Nucleus accumbens (tissue), 56 donors: ENCODE results near the gene GJA10.

Experiments used
- DNase-seq, 56 donors: peaks; one replicate each; lab custom pipeline; 2025; lab: John Stamatoyannopoulos, UW

Gene GJA10

GRCh38 chr6:89916136-89916920, 22.1 kb downstream of the GJA10 start:
- DNase-seq: no peak

DNA sequence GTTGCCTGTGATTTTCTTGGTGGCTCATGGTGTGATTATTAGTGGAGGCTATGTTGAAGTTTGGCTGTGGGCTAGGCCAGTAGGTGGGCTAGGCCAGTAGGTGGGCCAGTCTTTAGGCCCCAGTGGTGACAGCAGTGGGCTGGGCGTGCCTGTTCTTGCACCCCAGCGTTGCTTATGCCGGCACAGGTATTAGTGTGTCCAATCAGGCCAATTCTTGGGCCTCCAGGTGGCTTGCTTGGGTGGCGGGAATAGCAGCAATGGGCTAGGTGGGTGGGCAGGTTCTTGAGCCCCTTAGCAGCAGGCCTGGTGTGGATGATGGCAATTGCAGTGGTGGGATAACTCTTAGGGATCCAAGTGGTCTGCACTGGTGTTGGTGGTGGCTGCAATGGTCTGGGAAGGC, 22.9 kb downstream of the GJA10 start:
- DNase-seq: no peak

- no peak for DNase-seq
Observed at GRCh38 chr6:89917801-89918366, 23.6 kb downstream of the GJA10 start.

- no peak for DNase-seq
Observed at GRCh38 chr6:89921197-89921596, 26.9 kb downstream of the GJA10 start.

DNA sequence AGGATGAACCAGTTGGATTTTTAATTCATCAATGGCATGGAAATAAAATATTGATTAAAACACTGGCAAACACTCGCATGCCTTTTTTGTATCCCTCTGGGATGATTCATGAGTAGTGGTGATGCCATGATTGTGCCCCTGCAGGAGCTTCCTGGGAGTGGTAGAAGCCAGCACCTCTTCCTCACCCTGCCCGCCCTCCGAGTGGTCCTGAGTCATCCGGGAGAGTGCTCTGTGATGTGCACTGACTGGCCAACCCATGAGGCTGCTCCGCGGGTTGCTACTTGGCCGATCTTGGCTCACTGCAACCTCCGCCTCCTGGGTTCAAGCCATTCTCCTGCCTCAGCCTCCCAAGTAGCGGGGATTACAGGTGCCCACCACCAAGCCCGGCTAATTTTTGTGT, 27.4 kb downstream of the GJA10 start:
- no peak for DNase-seq

DNA sequence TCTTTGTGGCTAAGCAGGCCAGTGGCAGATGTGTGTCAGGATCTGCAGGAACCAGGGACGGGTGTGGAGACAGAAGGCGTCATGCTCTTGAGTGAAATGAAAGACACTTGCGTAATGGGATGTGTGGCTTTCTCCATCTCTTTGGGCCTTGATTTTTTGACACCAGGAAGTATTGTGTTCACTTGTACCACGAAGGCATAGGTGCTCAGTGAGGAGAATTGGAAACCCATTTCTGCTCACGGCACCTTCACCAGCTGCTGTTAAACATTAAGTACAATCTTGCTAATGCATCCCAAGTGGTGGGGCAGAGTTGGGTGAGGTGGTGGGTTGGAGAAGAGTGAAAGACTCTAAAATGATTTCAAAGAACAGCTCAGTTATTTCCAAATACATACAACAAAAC, 30.0 kb downstream of the GJA10 start:
- DNase-seq: no peak

- DNase-seq: no peak
Observed at GRCh38 chr6:89925826-89926225, 31.6 kb downstream of the GJA10 start.

DNA sequence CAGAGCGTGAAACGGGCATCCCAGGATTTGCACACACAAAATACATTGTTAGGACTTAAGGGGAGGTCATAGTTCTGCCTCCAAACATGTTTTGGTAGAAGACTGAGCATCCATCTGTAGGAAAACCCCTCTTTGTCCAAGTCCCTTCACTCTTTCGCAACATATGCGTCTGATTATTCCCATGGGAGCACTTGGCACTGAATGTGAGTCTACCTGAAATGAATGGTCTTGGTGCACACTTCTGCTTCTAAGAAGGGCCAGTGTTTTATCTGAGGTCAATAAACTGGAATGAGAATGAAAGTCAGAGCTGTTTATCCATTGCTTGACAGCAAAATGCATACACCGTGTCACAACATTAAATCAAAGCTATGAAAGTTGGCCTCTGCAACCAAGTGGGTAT, 33.0 kb downstream of the GJA10 start:
- no peak for DNase-seq

DNA sequence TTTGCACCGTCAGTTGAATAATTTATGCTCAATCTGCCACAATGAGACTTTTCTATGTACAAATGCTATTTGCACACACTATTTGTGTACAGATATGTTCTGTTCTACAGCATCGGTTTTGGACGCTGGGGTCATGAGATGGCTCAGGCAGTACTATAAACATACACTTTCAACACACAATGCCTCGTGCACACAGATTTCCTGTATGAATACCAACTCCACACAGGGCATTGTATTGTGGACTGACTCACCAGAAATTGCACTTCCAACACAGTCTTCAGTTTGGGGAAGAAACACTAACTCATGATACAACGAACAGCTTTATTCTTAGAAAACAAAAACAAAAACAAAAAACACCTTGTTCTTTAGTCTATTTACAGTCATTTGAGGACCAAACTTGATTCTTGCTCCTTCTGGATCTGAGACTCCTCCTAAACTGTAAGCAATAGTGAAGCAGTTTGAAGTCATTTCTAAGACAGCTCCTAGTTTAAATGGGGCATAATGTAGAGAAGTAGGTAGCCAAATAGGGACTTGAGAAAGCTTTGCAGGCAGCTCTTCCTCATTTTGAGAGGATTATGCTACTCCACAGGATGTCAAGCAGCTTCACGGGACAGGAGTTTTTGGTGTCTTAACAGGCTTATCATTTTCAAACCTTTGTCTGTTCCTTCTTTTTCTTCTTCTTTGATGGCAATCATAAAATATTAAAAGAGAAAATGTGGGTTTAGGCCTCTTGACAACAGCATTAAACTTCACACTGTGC, 33.7 kb downstream of the GJA10 start:
- peak in 1 of 56 donors; percentile 22 for DNase-seq

DNA sequence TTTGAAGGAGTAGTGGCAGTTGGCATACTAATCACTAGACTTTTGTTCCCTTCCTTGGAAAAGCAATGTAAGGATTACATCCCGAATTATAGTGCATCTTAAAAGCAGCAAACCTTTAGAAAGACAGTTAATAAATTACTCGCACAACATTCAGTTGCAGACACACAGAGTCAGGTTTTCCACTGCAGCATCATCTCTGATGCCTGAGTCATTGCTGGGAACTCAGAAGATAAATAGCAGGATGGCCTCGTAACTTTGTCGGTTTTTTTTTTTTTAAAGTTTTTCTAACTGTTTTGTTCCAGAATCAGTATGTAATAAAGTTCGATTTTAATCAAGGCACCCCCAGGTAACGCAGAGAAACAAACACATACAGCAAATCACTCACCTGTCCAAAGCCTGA, 34.3 kb downstream of the GJA10 start:
- no peak for DNase-seq

- DNase-seq: no peak
Observed at GRCh38 chr6:89930789-89931188, 36.5 kb downstream of the GJA10 start.

GRCh38 chr6:89932245-89932802, 38.1 kb downstream of the GJA10 start:
- DNase-seq: no peak

GRCh38 chr6:89934685-89935366, 40.6 kb downstream of the GJA10 start:
- no peak for DNase-seq

DNA sequence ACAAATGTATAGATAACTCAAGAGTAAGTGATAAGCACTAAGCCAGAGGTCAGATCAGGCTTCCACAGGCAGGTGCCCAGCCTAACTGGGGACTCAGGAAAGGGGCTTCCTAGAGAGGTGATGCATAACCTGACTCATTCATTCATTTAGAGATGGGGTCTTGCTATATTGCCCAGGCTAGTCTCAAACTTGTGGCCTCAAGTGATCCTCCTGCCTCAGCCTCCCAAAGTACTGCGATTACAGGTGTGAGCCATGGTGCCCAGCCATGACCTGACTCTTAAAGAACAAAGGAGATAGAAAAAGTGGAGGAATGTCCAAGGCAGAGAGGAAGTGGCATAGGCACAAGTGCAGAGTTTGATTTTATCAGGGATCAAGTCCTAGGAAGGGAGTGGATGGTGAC, 41.9 kb downstream of the GJA10 start:
- DNase-seq: no peak

DNA sequence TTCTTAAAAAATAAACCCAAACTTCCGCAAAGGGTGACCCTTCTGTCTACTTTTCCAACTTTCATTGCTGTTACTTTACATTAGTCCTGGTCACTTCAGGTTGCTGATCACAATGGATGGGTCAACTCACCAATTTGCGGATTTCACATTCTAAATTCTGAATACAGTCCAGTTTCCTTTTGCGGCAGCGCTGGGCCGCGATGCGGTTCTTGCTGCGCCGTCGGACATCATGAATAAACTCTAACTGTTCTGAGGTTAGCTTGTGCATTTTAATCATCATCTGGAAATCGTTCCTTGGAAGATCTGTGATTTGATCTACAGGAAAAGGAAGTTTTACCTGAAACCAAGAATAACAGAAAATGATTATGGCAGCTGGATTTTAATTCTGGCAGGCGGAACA, 43.7 kb downstream of the GJA10 start:
- DNase-seq: no peak

DNA sequence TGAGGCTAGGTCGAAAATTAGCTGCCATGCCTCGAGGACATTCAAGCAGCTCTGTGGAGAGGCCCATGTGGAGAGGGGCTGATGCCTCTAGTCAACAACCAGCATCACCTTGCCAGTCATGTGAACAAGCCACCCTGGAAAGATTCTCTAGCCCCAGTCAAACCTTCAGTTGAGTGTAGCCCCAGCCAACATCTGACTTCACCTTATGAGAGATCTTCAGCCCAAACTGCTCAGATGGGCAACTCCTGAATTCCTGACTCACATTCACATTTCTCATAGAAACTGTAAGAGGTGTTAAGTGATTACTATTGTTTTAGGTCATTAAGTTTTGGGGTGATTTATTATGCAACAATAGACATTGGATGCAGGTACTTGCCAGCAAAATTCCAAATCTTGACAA, 44.9 kb downstream of the GJA10 start:
- DNase-seq: no peak

DNA sequence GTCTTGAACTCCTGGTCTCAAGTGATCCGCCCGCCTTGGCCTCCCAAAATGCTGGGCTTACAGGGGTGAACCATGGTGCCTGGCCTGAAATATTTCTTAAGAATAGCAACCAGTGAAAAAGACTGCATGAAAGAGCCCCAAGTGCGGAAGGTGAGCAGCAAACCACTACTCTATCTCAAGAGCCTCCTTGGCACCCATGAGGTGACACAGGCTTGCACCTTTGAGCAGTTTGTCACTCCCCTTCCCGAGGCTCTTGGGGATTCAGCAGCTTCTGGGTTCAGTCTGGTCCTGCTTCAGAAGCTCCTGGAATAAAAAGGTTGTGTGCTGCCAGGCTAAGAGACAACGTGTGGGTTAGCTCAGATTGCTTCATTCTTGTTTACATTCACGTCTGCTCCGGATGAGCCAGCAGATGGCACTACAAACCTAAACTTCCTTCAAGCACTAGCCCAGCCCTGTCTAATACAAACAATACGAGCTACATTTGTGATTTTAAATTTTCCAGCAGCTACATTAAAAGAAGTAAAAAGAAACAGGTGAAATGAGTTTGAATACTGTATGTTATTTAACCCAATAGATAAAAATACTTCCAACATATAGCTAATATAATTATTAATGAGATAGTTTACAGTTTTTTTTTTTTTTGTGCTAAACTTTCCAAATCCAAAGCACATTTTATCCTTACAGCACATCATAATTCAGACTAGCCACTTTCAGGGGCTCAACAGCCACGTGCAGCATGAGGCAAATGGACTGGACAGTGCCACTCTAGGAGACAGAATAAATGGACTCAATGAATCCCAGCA, 46.2 kb downstream of the GJA10 start:
- peak in 50 of 56 donors; percentile 15 to 85 (median 62) for DNase-seq

GRCh38 chr6:89941031-89941762, 46.9 kb downstream of the GJA10 start:
- peak in 44 of 56 donors; percentile 8 to 67 (median 40) for DNase-seq
